Uterus (tissue), 2 donors: Measurements from ENCODE around the gene CFAP251.

Experiments used
- CTCF ChIP-seq, 4 experiments: fragments of 200-600 bp in 2 of 4; fragments of 450-650 bp in 2 of 4; sonication (generic) in 2 of 4; IDR thresholded peaks; one replicate each; pipeline ENCODE4 v1.5.1; 2016 to 2019; ENCODE audit warnings: antibody characterized with exemption in 4 of 4, mild to moderate bottlenecking in 2 of 4, moderate library complexity in 1 of 4
- POLR2A ChIP-seq, 2 donors: fragments of 450-650 bp; IDR thresholded peaks; one replicate each; pipeline ENCODE4 v1.6.1; 2016; ENCODE audit warnings: antibody characterized with exemption in 2 of 2, mild to moderate bottlenecking in 1 of 2, moderate library complexity in 1 of 2

- no peak for TF ChIP-seq POLR2A (IDR thresholded peaks at IDR 0.05)
- TF ChIP-seq CTCF (IDR thresholded peaks at IDR 0.05): no peak
Observed at GRCh38 chr12:121875582-121875981, 42.8 kb upstream of the CFAP251 start.
